ENCODE measurements around the gene ZKSCAN5. TPM values are rescaled to one million over a fixed set of nuclear protein-coding genes. Genes with fewer than 3 reads are reported as not detected.

The ZKSCAN5 gene
- total RNA-seq (2021), result 13.3 and 13.4 TPM in 2 replicates
- Bru-seq, nascent RNA, result percentile 62 among the genes with signal in this experiment
- percentile 69 among the genes with signal in this experiment for BruChase-seq, experiment 1, labeled RNA remaining after a 2-hour chase
- BruChase-seq, experiment 2, labeled RNA remaining after a 6-hour chase, result percentile 68 among the genes with signal in this experiment
- long read RNA-seq, full-length matches to known transcripts, result 3 of 18 reads
- long read RNA-seq, partial matches to known transcripts, result 6 of 18 reads
- long read RNA-seq, other reads (novel, unspliced or antisense), result 9 of 18 reads

DNA sequence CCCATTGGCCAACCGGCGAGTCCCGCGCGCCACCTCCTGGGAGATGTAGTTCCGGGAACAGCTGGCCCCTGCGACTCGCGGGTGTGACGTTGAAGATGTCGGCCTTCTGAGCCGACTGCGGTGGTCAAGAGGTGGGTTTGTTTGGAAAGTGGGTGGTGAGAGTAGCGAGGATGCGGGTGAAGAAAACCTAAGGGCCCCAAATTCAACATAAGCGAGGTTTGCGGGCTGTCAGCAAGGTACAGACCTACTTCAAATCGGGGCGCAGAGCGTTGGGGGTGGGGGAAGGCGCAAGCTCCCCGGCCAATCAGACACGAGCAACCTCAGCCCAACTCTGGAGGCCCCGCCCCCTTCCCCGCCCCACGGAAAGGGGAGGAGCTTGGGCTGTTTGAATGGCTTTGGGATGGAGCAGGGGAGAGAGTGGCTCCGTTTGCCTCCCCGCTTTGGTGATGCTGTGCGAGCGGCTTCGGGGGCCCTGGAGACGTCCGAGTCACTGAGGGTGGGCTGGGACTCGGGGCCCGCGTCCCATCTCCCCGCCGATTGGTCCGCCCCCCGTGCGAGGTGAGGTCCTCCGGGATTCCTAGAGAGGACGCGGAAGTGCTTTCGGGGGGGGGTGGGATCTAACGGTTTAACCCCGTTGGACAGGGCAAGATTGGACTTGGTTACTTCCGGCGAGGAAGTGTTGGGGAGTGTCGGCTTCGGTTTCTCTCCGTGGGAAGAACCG, at the start of gene ZKSCAN5:
Gene ZKSCAN5 (plus strand): TSS at position 60 of the 721 bp plus-strand sequence. CDS start 1,383 bp downstream, outside the sequence.
- H3K4me1 ChIP-seq (ENCODE audit: insufficient read depth, low read length, poor library complexity, severe bottlenecking), result peaks cover 9% of the 10 kb centered on the region
- H3K4me3 ChIP-seq (ENCODE audit: low read depth, low read length, poor library complexity, severe bottlenecking), result peak within 1 kb of the TSS; percentile 89
- TF ChIP-seq EZH2 (IDR thresholded peaks at IDR 0.05; ENCODE audit: borderline replicate concordance, low read depth, low read length, poor library complexity, severe bottlenecking), result no peak
- TF ChIP-seq, protein P1, sequence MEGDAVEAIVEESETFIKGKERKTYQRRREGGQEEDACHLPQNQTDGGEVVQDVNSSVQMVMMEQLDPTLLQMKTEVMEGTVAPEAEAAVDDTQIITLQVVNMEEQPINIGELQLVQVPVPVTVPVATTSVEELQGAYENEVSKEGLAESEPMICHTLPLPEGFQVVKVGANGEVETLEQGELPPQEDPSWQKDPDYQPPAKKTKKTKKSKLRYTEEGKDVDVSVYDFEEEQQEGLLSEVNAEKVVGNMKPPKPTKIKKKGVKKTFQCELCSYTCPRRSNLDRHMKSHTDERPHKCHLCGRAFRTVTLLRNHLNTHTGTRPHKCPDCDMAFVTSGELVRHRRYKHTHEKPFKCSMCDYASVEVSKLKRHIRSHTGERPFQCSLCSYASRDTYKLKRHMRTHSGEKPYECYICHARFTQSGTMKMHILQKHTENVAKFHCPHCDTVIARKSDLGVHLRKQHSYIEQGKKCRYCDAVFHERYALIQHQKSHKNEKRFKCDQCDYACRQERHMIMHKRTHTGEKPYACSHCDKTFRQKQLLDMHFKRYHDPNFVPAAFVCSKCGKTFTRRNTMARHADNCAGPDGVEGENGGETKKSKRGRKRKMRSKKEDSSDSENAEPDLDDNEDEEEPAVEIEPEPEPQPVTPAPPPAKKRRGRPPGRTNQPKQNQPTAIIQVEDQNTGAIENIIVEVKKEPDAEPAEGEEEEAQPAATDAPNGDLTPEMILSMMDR (conservative IDR thresholded peaks at IDR 0.05; ENCODE audit: low read depth, low read length), result no peak
- peak within 1 kb of the TSS; percentile 91 for H3K27ac ChIP-seq (ENCODE audit: low read depth, low read length, poor library complexity, severe bottlenecking)
- H3K27me3 ChIP-seq (replicated peaks; ENCODE audit: insufficient read depth, low read depth, low read length, poor library complexity), result no peaks in the 10 kb centered on the region
- ChIA-PET POLR2A (ENCODE audit: low non-redundant PET) (no interaction called here), CTCF (no interaction called here)
- DNase-seq (ENCODE audit: low spot score), result peak; percentile 96
- no TSS peak for BruUV-seq (replicated peaks)
- intact Hi-C loops (cut with micrococcal nuclease; ENCODE audit: unreplicated experiment), result no loop called here
- H3K36me3 ChIP-seq (ENCODE audit: insufficient read depth, low read length, poor library complexity, severe bottlenecking), result no peaks in the 10 kb centered on the region
- no peaks in the 10 kb centered on the region for H3K9me3 ChIP-seq (ENCODE audit: low read depth, low read length, poor library complexity, severe bottlenecking)

DNA sequence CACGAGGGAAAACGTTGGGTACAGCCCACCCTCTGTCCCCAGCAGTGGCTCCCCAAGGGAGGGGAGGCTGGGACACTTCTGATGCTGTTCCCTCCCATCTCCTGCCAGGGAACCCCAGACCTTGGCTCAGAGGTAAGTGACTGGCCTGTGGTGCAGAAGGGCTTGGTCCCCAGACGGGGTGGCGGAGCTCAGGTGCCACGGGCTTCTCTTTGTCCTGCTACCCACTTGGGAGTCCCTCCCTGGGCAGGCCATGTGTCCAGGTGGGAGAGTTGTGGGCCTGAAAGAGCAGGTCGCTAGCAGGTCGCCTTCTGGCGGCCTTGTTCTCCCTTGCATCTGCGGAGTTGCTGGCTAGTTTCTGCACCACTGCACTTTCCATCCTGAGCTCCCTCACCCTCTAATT, 48.6 kb upstream of the ZKSCAN5 start:
- Histone ChIP-seq H3K4me1 (ENCODE audit: insufficient read depth, low read length, poor library complexity, severe bottlenecking) (no peaks in the 10 kb centered on the region), H3K27me3 (replicated peaks; ENCODE audit: insufficient read depth, low read depth, low read length, poor library complexity) (no peaks in the 10 kb centered on the region), H3K36me3 (ENCODE audit: insufficient read depth, low read length, poor library complexity, severe bottlenecking) (peaks cover 89% of the 10 kb centered on the region), H3K9me3 (ENCODE audit: low read depth, low read length, poor library complexity, severe bottlenecking) (no peaks in the 10 kb centered on the region), H3K4me3 (ENCODE audit: low read depth, low read length, poor library complexity, severe bottlenecking) (no peak overlapping the region), H3K27ac (ENCODE audit: low read depth, low read length, poor library complexity, severe bottlenecking) (no peak overlapping the region)
- no peak for TF ChIP-seq EZH2 (IDR thresholded peaks at IDR 0.05; ENCODE audit: borderline replicate concordance, low read depth, low read length, poor library complexity, severe bottlenecking)
- TF ChIP-seq, protein P1 (conservative IDR thresholded peaks at IDR 0.05; ENCODE audit: low read depth, low read length), result no peak
- ChIA-PET POLR2A (ENCODE audit: low non-redundant PET) (no interaction called here), CTCF (no interaction called here)
- intact Hi-C loops (cut with micrococcal nuclease; ENCODE audit: unreplicated experiment), result no loop called here
- no peak for DNase-seq (ENCODE audit: low spot score)
- no TSS peak for BruUV-seq (replicated peaks)

DNA sequence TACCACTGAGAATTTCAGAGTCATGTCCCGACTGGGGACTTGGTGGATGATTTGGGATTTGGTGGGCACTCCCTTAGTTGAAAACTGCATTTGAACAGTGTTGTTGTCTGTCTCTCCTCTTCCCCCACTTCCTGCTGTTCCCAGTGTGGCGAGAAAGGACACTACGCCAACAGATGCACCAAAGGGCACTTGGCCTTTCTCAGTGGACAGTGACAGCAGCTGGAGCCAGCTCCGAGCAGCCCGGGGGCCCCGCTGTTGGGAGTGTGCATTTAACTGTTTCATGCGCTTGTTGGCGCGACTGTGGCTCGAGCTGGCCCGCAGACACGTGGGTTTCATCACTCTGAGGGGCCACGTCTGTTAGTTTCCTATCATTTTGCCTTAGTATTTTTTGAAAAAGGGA, 48.2 kb upstream of the ZKSCAN5 start:
- Histone ChIP-seq H3K27me3 (replicated peaks; ENCODE audit: insufficient read depth, low read depth, low read length, poor library complexity) (no peaks in the 10 kb centered on the region), H3K36me3 (ENCODE audit: insufficient read depth, low read length, poor library complexity, severe bottlenecking) (peaks cover 86% of the 10 kb centered on the region), H3K4me1 (ENCODE audit: insufficient read depth, low read length, poor library complexity, severe bottlenecking) (no peaks in the 10 kb centered on the region), H3K4me3 (ENCODE audit: low read depth, low read length, poor library complexity, severe bottlenecking) (no peak overlapping the region), H3K27ac (ENCODE audit: low read depth, low read length, poor library complexity, severe bottlenecking) (no peak overlapping the region), H3K9me3 (ENCODE audit: low read depth, low read length, poor library complexity, severe bottlenecking) (no peaks in the 10 kb centered on the region)
- no TSS peak for BruUV-seq (replicated peaks)
- TF ChIP-seq EZH2 (IDR thresholded peaks at IDR 0.05; ENCODE audit: borderline replicate concordance, low read depth, low read length, poor library complexity, severe bottlenecking), result no peak
- TF ChIP-seq, protein P1 (conservative IDR thresholded peaks at IDR 0.05; ENCODE audit: low read depth, low read length), result no peak
- ChIA-PET CTCF (no interaction called here), POLR2A (ENCODE audit: low non-redundant PET) (no interaction called here)
- intact Hi-C loops (cut with micrococcal nuclease; ENCODE audit: unreplicated experiment), result no loop called here
- DNase-seq (ENCODE audit: low spot score), result no peak

All from A673 (cell line).